HG02588 (cell line): ENCODE results near the gene HSPB2.
"Not testable (repeated sequence)": the region's sequence is repeated elsewhere in the genome, so short reads cannot be mapped to it uniquely, and the experiment has no call there.

ENCODE experiments used
- ATAC-seq: cut with Tn5 transposase; IDR thresholded peaks from one replicate; pipeline ENCODE4 v1.9.1; 2021; ENCODE audit warnings: mild to moderate bottlenecking, moderate library complexity; ENCODE audit not compliant: unreplicated experiment

Gene HSPB2

DNA sequence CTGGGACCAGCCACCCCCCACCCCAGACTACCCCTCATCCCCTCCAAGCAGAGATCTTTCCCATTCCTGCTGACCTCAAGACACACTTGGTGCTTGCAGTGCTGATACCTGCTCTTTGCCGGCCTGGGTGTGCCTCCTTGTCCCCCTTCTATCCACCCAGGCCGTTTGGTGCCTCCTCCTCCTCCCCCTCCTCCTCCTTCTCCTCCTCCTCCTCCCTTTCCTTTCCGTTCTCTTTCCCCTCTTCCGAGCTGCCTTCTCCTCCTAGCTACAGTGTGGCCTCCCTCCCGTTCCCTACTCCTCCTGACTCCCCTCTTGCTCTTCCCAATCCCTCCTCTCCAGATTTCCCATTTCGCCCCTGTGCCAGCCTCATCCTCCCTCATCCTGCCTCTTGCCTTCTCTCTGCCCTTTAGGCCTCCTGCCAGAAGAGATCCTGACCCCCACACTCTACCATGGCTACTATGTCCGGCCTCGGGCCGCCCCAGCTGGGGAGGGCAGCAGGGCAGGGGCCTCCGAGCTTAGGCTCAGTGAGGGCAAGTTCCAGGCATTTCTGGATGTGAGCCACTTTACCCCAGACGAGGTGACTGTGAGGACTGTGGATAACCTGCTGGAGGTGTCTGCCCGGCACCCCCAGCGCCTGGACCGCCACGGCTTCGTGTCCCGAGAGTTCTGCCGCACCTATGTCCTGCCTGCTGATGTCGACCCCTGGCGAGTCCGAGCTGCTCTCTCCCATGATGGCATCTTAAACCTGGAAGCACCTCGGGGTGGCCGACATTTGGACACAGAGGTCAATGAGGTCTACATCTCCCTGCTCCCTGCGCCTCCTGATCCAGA, 712 bp downstream of the HSPB2 start:
- ATAC-seq = no peak

DNA sequence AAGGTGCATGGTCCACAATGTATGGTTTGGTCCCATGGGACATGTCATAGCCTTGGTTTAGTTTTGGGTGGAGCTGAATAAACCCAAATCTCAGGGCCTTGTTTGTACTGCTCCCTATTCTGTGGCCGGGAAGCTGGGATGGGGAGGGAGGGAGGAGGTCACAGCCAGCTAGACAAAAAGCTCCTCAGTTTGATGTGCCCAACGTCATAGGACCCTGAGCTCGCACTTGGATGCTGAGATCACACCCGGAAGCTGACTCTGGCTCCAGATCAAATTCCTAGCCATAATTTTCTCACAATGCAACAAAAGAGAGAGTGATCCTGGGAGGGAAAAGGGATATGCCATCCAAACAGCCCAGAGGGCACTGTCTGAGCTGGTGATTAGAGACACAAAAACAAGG, 1.5 kb downstream of the HSPB2 start:
- no peak for ATAC-seq

DNA sequence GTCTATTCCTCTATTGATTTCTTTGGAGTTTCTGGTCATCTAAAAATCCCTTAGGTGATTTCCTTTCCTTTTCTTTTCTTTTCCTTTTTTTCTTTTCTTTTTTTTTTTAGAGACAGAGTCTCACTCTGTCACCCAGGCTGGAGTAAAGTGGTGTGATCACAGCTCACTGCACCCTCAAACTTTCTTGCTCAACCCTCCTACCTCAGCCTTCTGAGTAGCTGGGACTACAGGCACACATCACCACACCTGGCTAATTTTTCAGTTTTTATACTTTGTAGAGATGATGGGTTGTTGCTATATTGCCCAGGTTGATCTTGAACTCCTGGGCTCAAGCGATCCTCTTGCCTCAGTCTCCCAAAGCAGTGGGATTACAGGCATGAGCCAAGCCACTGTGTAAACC, 4.2 kb downstream of the HSPB2 start:
- ATAC-seq = no peak

GRCh38 chr11:111917312-111917711, 4.8 kb downstream of the HSPB2 start:
- ATAC-seq = no peak

GRCh38 chr11:111917788-111918187, 5.3 kb downstream of the HSPB2 start:
- ATAC-seq = no peak

DNA sequence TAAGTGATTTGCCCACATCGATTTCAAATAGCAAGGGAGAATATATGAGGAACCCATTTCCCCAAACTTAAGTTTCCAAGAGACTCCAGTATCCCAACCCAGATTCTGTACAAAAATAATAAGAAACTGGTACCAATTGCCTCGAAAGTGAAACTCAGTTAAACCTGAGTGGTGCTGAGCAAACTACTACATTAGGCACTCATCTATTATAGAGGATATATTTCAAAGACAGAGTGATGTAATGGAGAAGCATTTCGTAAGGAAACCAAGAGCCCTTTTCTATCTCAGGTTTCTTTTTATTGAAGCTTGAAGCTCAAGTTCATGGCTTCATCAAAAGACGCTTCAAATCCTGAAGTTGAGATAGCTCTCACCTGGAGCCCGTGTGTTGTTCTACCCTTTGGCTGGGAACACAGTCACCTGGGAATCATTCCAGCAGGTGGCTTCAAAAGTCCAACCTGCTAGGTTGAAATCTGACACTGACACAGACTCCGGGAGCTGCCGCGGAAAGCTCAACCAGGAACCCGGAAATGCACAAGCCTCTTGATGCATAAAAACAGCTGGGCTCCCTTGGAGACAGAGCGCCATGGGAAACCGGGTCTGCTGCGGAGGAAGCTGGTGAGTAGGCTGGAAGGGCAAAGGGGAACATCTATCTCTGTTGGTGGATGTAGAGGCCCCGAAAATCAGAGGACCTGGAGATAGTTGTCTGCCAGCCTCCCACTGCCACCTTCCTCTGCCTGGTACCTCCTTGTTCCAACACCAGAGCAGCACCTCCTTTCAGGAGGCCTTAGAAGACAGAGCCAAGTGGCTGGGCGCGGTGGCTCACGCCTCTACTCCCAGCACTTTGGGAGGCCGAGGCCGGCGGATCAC, 6.1 kb downstream of the HSPB2 start, which contains the start of gene C11orf52:
Gene C11orf52, plus strand, starts transcription at position 524 of the 867 bp plus-strand sequence. Its CDS starts 60 bp downstream, at position 584.
- ATAC-seq = no peak

GRCh38 chr11:111920908-111921307, 8.4 kb downstream of the HSPB2 start:
- ATAC-seq = no peak

- ATAC-seq = no peak
These were observed 9.2 kb downstream of the HSPB2 start for GRCh38 chr11:111921541-111922230.

GRCh38 chr11:111922803-111923202, 10.3 kb downstream of the HSPB2 start:
- no peak for ATAC-seq

DNA sequence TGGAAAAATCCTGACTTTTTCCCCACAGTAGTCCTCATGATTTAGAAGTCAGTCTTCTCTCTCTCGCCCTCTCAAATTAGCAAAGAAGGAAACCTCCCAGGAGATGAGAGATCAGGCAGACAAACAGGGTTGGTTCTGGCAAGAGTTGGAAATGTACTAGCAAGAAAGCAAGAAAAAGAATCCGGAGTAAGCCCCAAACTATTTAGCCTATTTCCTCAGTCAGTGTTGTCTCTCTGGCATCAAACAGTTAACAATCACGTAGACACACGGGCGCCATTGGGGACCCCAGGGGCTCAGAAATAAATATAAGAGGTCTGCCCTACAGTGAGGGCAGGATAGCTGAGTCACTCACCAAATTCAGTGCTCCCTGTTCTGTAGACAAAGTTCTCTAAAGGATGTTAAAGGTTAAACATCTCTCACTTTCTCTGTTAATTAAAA, 10.8 kb downstream of the HSPB2 start:
- ATAC-seq = no peak

DNA sequence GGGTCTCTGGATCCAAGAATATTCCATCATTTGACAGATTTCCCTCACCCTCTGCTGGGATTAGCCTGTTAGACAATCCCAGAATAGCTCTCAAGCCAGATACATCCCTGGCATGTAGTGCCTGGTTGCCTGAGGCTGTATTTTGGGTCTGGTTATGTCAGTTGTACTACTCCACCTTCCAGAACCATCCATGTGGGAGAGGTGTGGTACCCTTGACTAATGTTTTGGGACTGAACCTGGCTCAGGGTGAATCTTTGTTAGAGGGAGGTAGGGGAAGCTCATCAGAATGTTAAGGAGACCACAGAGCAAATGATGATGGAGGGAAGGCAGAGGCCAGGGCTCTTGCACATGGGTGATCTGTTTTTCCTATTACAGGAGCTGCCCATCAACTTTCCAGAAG, 11.4 kb downstream of the HSPB2 start:
- ATAC-seq = no peak

DNA sequence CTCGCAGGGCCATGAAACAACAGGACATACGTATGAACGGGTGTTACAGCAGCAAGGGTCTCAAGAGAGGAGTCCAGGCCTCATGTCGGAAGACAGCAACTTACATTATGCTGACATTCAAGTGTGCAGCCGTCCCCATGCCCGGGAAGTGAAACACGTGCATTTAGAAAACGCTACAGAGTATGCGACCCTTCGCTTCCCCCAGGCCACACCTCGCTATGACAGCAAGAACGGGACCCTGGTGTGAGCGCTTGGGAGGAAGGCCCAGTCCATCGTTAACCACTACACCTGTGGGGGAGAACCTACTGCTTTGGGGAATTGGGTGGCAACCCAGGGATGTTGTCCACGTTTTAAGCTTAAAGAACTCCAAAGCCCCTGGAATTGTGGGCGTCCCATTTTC, 13.4 kb downstream of the HSPB2 start:
- no peak for ATAC-seq

- ATAC-seq = peak; percentile 93
These were observed 14.2 kb downstream of the HSPB2 start for GRCh38 chr11:111926505-111927391.

- ATAC-seq = no peak
These were observed 17.9 kb downstream of the HSPB2 start for GRCh38 chr11:111930472-111930871.

DNA sequence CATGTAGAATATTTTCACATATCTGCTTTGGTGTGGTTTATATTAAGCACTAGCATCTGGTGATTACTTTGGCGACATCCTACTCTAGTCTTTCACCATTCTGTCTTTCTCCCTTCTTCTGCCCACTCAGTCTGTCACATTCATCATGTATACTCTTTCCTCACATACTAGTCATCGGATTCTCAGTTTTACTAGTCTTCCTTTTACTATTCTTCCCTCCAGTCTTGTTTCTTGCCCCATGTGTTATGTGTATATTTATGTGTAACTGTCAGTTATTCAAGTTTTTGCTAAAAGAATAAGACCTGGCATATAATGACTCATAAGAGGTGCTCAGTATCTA, 20.0 kb downstream of the HSPB2 start:
- ATAC-seq = no peak

- not testable (repeated sequence) for ATAC-seq
These were observed 20.6 kb downstream of the HSPB2 start for GRCh38 chr11:111933176-111933575.

- ATAC-seq = no peak
These were observed 21.3 kb downstream of the HSPB2 start for GRCh38 chr11:111933872-111934271.

GRCh38 chr11:111934306-111934705, 21.8 kb downstream of the HSPB2 start:
- no peak for ATAC-seq

DNA sequence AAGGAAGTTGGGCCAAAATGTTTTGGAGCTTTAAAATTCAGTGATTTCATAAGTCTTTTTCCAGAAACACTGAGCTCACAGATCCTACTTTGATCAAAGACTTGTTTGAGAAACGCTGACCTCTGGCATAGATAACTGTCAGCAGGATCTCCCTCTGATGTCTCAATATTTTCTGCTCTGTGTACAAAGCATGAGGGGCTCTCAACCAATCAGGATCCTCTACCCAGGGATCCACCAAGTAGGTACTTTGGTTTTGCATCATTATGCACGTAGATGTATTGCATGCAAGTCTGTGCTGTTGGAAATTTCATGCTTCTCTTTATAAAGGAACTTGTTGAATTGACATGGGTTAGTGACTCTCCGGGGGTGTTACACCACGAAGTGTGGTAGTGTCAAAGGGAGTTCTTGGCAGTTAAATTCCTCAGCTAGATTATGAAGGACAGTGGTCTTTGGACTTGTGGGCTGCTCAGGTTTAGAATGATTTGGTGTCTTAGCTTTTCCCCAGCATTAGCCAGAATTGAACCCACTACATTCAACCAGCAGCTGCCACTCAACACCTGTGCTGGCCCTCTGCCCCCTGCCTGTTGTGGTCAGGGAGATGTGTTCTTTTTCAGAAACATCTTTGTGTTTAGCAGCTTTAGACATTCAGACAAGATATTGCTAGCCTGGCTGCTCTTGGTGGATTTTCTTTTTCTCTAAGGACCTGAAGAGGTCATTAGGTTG, 22.9 kb downstream of the HSPB2 start:
- no peak for ATAC-seq
